ENCODE data around the gene ATP2A3.

GRCh38 chr17:3972281-3972731 is 8.1 kb upstream of the ATP2A3 start:
- no peak for TF ChIP-seq CTCF (conservative IDR thresholded peaks at IDR 0.05 in 1 of 2, IDR thresholded peaks at IDR 0.05 in 1 of 2; ENCODE audit: low read depth in 1 of 2, low read length in 2 of 2)
- TF ChIP-seq EZH2 (IDR thresholded peaks at IDR 0.05; ENCODE audit: low read length, missing control alignments): no peak

Measured in fibroblast of lung (primary cell).